HepG2 (cell line): ENCODE measurements around the gene C14orf93. TPM values are rescaled to one million over a fixed set of nuclear protein-coding genes. Genes with fewer than 3 reads are reported as not detected.

Source experiments
- ARID2 ChIP-seq: sonication (generic); formaldehyde crosslinking; IDR thresholded peaks from 2 replicates; pipeline ENCODE4 v1.8.1; 2022; ENCODE audit warnings: mild to moderate bottlenecking, missing genetic modification reagents, borderline replicate concordance
- BCLAF1 ChIP-seq: fragments of 450-650 bp; IDR thresholded peaks from 2 replicates; pipeline ENCODE4 v1.6.1; 2017; ENCODE audit warnings: mild to moderate bottlenecking
- CEBPZ ChIP-seq: IDR thresholded peaks from 2 replicates; pipeline ENCODE4 v1.6.1; 2012; ENCODE audit warnings: low read length, improper control_type of control experiment
- DMAP1 ChIP-seq: IDR thresholded peaks from 2 replicates; pipeline ENCODE4 v1.6.1; 2016
- NFRKB ChIP-seq: fragments of 450-650 bp; IDR thresholded peaks from 2 replicates; pipeline ENCODE4 v1.6.1; 2017
- NR2C2 ChIP-seq: sonication (generic); formaldehyde crosslinking; IDR thresholded peaks from 2 replicates; pipeline ENCODE4 v1.4.0; 2020; ENCODE audit warnings: missing genetic modification reagents, mild to moderate bottlenecking, moderate library complexity, borderline replicate concordance
- TCF7L2 ChIP-seq: IDR thresholded peaks from 2 replicates; pipeline ENCODE4 v1.6.1; 2011; ENCODE audit warnings: mild to moderate bottlenecking, low read depth, low read length, moderate library complexity
- ZBTB40 ChIP-seq, 2 experiments: fragments of 450-650 bp in 1 of 2; sonication (generic) in 1 of 2; formaldehyde crosslinking in 1 of 2; IDR thresholded peaks; 2 replicates each; pipeline versions ENCODE4 v1.6.1 to v1.8.0; 2016 to 2022; ENCODE audit warnings: antibody characterized with exemption in 1 of 2, mild to moderate bottlenecking in 1 of 2, missing genetic modification reagents in 1 of 2
- ZNF510 ChIP-seq: sonication (generic); formaldehyde crosslinking; IDR thresholded peaks from 2 replicates; pipeline ENCODE4 v1.4.0; 2020; ENCODE audit warnings: low read depth, mild to moderate bottlenecking, missing genetic modification reagents
- ZNF513 ChIP-seq: sonication (generic); formaldehyde crosslinking; conservative IDR thresholded peaks from 2 replicates; pipeline ENCODE4 v1.5.0; 2020; ENCODE audit warnings: missing genetic modification reagents
- polyA plus RNA-seq, 8 experiments: library from polyadenylated mRNA; depleted of rRNA in 3 of 8; stranded (reverse) in 7 of 8; unstranded in 1 of 8; fragments of >200 nt; fragmentation: Illumina TruSeq in 4 of 8; extraction: Trizol in 4 of 8; gene quantifications; 2 replicates each; pipeline versions ENCODE4 v1.2.1 to v1.2.3, GENCODE V29; 2011 to 2016; ENCODE audit warnings: low read depth in 4 of 8, missing spikeins in 1 of 8, mixed read lengths in 1 of 8; ENCODE audit not compliant: insufficient read depth in 1 of 8
- total RNA-seq, 5 experiments: library from RNA; depleted of rRNA; stranded (reverse); fragments of >200 nt; fragmentation: Illumina TruSeq; extraction: Trizol; gene quantifications; 2 replicates each; pipeline ENCODE4 v1.2.3, GENCODE V29; 2016; ENCODE audit warnings: low read depth in 1 of 5

The C14orf93 gene
- total and polyA plus RNA-seq, 2 of the 13 experiments (the other 11 are each of a cell fraction or from before 2014, with no cell fraction given) = 11.4 to 22.5 TPM

GRCh38 chr14:23057757-23058653 lies 48.1 kb upstream of the C14orf93 start (continued):
- TF ChIP-seq BCLAF1 = no peak
- peak; percentile 92 for TF ChIP-seq ARID2 (CRISPR knock-in tag)
- 0 out of 2 replicates have a peak, but pooled peaks have one; percentile 78 for TF ChIP-seq ZNF513 (CRISPR knock-in tag)
- no peak for TF ChIP-seq NFRKB
- TF ChIP-seq CEBPZ = no peak
- no peak for TF ChIP-seq ZBTB40 (IDR thresholded peaks at IDR 0.05)
- TF ChIP-seq ZBTB40 (CRISPR knock-in tag; IDR thresholded peaks at IDR 0.05) = no peak
- TF ChIP-seq TCF7L2 = no peak
- TF ChIP-seq DMAP1 (CRISPR knock-in tag) = peak; percentile 30; the same call in 1 of the 2 replicates
- TF ChIP-seq ZNF510 (CRISPR knock-in tag) = peak; percentile 75; the same call in 1 of the 2 replicates
- peak; percentile 37; the same call in 1 of the 2 replicates for TF ChIP-seq NR2C2 (CRISPR knock-in tag)
